ENCODE results near the gene KCNMA1.

DNA sequence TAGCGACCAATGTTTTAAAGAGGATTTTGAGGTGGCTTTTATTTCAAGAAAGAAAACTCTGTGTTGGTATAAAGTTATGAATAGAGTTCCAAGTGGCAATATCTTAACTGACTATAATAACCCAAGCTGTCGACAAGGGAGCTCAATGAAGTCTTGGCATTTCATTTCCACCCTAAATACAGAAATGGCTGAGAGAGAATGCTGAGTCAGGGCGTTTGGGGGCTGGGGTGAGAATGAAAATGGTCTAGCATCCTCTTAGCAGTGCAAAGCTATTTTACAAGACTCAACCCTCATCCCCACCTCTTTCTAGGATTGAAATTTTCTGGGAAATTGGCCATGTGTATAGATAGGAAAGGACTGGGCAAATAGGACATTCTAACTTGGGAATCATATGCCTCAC lies 759.1 kb downstream of the KCNMA1 start:
- TF ChIP-seq, protein P1, sequence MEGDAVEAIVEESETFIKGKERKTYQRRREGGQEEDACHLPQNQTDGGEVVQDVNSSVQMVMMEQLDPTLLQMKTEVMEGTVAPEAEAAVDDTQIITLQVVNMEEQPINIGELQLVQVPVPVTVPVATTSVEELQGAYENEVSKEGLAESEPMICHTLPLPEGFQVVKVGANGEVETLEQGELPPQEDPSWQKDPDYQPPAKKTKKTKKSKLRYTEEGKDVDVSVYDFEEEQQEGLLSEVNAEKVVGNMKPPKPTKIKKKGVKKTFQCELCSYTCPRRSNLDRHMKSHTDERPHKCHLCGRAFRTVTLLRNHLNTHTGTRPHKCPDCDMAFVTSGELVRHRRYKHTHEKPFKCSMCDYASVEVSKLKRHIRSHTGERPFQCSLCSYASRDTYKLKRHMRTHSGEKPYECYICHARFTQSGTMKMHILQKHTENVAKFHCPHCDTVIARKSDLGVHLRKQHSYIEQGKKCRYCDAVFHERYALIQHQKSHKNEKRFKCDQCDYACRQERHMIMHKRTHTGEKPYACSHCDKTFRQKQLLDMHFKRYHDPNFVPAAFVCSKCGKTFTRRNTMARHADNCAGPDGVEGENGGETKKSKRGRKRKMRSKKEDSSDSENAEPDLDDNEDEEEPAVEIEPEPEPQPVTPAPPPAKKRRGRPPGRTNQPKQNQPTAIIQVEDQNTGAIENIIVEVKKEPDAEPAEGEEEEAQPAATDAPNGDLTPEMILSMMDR (IDR thresholded peaks at IDR 0.05): no peak
- TF ChIP-seq POLR2A (IDR thresholded peaks at IDR 0.05) (no peak), EP300 (IDR thresholded peaks at IDR 0.05) (no peak)
